GM12873 (cell line): ENCODE measurements around the gene IGIP.

Source experiments
- TF ChIP-seq, protein P1 (sequence below): IDR thresholded peaks from 2 replicates; pipeline ENCODE4 v1.5.1; 2012; ENCODE audit warnings: low read depth, mild to moderate bottlenecking, moderate library complexity, low read length, control low read depth; ENCODE audit not compliant: insufficient read depth; ENCODE audit errors: missing control alignments

IGIP gene

DNA sequence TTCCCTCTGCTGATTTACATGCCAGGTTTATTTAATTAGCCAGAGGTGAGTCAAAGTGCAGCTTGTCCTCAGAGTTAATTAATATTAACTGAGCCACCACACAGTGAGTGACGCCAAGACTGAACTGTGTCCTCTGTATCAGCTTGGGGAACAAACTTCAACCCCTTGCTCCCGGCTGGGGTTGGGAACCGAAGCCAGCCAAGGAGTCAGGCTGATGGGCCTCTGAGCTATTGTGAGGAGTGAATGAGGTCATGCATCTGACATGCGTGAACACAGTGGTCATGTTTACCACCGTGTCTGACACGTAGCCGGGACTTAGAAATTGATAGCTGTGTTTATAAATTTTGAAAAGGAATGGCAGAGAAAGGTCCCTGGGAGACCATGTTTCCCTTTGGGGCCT lies 17.1 kb downstream of the IGIP start:
- TF ChIP-seq, protein P1, sequence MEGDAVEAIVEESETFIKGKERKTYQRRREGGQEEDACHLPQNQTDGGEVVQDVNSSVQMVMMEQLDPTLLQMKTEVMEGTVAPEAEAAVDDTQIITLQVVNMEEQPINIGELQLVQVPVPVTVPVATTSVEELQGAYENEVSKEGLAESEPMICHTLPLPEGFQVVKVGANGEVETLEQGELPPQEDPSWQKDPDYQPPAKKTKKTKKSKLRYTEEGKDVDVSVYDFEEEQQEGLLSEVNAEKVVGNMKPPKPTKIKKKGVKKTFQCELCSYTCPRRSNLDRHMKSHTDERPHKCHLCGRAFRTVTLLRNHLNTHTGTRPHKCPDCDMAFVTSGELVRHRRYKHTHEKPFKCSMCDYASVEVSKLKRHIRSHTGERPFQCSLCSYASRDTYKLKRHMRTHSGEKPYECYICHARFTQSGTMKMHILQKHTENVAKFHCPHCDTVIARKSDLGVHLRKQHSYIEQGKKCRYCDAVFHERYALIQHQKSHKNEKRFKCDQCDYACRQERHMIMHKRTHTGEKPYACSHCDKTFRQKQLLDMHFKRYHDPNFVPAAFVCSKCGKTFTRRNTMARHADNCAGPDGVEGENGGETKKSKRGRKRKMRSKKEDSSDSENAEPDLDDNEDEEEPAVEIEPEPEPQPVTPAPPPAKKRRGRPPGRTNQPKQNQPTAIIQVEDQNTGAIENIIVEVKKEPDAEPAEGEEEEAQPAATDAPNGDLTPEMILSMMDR = no peak

DNA sequence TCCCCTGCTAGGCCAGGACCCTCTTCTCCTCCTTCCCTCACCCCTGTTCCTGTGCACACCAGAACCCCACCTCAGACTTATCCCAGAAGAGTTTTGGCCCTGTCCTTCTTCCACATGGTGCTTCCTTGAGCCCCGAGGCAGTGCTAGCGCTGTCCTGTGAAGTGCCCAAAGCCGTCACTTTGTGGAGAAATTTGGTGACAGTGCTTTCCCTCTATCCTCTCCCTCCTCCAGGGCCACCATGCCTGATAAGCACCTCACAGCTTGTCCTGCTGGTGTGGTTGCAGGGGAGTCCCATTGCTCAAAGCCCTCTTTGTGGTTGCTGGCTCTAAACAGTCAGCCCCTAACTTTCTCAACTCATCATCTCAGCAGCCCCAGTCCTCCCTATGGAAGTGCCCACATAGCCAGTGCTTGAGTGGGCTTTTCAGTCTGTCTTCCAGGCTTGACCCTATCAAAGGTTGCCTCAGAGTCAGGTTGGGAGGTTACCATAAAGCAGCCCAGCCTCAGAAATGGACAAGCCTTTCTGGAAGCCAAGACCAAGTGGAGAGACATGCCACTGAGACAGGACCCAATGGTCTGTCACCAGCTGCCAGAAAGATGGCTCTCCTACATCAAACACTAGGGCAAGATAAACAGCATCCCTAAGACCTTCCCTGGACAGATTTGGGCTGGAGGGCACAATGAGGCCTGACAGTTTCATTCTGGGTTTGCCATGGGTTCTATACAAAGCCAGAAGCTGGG lies 18.0 kb downstream of the IGIP start:
- TF ChIP-seq, protein P1 = no peak

DNA sequence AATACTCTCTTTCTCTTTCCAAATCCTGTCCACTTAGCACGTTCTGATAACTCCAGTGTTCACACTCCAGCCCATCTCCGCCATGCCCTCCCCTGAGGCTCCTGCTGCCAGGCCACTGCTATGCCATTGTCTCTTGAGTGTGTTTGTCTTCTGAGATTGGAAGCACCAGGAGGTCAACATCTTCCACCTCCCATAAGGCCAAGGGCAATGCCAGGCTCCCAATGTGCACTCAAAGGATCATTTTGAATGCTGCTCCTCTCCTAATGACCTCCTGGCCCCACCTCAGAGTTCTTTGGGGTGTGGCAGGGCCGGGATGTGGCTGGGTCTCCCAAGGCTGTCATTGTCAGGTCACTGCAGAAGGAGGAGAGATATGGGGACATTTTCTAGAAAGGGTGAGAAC lies 19.5 kb downstream of the IGIP start:
- TF ChIP-seq, protein P1 = no peak

DNA sequence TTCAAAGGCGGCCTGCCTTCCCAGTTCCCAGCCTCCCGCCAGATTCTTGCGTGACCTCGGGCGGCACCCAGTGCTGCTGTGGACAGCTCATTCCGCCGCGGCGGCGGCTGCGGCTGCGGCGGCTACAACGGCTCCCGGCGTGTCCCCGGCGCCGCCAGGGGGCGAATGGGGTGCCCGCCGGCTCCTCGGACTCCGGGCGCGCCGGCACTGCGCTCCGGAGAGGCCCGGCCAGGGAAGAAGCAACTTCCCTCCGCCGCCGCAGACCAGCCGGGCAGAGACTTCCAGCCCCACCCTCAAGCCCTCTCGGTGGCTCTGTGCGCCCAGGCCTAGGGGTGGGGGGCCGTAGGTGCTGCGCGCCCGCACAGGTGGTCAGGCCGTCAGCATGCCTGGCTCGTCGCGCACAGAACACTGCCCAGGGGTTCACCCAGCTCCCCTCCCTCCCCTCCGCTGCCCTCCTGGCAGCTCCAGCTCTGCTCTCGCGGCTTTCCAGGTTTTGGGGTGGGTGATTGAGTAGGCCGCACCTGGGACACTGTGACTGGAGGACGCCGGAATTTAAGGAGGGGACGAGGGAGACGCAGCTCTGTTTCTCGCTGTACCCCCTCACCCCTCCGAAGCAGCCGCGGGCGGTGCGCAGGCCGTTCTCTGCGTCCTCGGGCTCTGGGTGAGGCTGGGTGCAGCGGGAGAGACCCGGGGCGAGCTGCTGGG lies 20.2 kb downstream of the IGIP start:
- TF ChIP-seq, protein P1 = peak; percentile 58

DNA sequence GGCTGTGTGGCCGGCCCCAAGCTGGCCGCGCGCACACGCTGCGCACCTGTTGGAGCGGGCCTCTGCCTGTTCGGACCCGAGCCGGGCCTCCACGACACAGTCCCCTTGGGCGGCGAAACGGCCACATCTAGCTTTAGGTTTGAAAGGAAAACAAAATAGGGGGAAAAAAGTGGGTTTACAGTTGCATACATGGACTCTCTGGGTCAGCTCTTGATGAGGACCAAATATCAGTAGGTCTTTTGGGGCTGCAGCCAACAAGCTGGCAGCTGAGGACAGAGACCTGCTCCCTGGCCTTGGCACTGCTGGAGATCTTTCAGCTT lies 20.7 kb downstream of the IGIP start:
- TF ChIP-seq, protein P1 = no peak

DNA sequence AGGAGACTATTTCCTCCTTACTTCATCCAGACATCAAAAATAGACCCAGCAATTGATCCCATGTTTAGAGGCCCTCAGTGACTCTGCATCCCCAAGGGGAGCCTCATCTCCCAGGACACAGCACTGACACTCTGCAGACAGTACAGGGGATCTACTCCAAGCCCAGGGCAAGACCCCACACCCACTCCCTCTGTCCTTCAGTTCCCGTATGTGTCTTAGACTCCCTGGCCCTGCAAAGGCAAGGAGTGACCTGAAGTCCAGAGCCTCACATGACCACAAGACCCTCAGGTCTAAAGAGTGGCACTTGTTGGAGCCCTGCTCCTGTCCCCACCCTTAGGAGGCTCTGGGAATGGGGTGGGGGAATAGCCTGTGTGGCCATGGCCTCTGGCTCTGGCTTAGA lies 21.7 kb downstream of the IGIP start:
- TF ChIP-seq, protein P1 = no peak

- TF ChIP-seq, protein P1 = no peak
Measured at GRCh38 chr5:140148508-140148907, 22.8 kb downstream of the IGIP start.
